ENCODE results near the gene ACTN3.

DNA sequence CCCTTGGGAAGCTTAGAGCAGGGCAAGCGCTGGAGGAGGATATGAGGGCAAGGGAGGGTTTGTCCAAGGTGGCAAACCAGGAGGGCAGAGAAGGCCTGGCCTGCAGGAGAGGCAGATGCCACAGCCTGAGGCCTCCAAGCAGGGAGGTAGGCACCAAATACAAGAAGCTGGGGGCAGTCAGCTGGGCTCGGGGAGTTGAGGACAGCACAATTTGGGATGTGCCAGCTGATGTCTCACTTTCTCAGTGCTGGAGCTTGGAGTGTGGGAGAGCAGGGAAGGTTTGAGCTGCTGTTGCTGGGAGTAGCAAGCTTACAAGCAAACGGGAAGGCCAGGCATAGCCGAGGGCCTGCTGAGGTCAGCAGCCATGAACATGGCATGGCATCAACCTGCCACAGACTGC is 4.8 kb upstream of the ACTN3 start:
- TF ChIP-seq, protein P1, sequence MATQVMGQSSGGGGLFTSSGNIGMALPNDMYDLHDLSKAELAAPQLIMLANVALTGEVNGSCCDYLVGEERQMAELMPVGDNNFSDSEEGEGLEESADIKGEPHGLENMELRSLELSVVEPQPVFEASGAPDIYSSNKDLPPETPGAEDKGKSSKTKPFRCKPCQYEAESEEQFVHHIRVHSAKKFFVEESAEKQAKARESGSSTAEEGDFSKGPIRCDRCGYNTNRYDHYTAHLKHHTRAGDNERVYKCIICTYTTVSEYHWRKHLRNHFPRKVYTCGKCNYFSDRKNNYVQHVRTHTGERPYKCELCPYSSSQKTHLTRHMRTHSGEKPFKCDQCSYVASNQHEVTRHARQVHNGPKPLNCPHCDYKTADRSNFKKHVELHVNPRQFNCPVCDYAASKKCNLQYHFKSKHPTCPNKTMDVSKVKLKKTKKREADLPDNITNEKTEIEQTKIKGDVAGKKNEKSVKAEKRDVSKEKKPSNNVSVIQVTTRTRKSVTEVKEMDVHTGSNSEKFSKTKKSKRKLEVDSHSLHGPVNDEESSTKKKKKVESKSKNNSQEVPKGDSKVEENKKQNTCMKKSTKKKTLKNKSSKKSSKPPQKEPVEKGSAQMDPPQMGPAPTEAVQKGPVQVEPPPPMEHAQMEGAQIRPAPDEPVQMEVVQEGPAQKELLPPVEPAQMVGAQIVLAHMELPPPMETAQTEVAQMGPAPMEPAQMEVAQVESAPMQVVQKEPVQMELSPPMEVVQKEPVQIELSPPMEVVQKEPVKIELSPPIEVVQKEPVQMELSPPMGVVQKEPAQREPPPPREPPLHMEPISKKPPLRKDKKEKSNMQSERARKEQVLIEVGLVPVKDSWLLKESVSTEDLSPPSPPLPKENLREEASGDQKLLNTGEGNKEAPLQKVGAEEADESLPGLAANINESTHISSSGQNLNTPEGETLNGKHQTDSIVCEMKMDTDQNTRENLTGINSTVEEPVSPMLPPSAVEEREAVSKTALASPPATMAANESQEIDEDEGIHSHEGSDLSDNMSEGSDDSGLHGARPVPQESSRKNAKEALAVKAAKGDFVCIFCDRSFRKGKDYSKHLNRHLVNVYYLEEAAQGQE (IDR thresholded peaks at IDR 0.05; ENCODE audit: insufficient read depth in 1 of 2, low read depth in 2 of 2, low read length in 2 of 2): no peak
- TF ChIP-seq TAF1 (IDR thresholded peaks at IDR 0.05; ENCODE audit: borderline replicate concordance, insufficient read depth, low read length) (no peak), POLR2AphosphoS5 (IDR thresholded peaks at IDR 0.05; ENCODE audit: low read depth, low read length) (no peak), SIN3A (IDR thresholded peaks at IDR 0.05; ENCODE audit: borderline replicate concordance, insufficient read depth, low read length) (no peak)

Measured in PFSK-1 (cell line).